Liver (tissue), 9 donors: ENCODE measurements around the gene NOL11. TPM values are rescaled to one million over a fixed set of nuclear protein-coding genes. Genes with fewer than 3 reads are reported as not detected.

ENCODE experiments used
- DNase-seq: peaks from one replicate; pipeline ENCODE4 v3.0.0-alpha.2; 2017; ENCODE audit warnings: low spot score
- H3K27ac ChIP-seq, 2 donors: one replicate each; pipeline ENCODE4 v1.7.0; 2013; ENCODE audit warnings: inconsistent platforms in 2 of 2, low read length in 2 of 2, control low read depth in 1 of 2, low read depth in 1 of 2, mild to moderate bottlenecking in 1 of 2
- H3K27me3 ChIP-seq, 4 donors: one replicate each; pipeline versions ENCODE4 v1.6.1 to v1.7.0; 2013; ENCODE audit warnings: low read length in 3 of 4, inconsistent platforms in 1 of 4, mild to moderate bottlenecking in 1 of 4, moderate library complexity in 1 of 4; ENCODE audit not compliant: control insufficient read depth in 4 of 4, insufficient read depth in 4 of 4
- H3K36me3 ChIP-seq, 4 donors: one replicate each; pipeline versions ENCODE4 v1.6.1 to v1.7.0; 2013; ENCODE audit warnings: low read length in 3 of 4, mild to moderate bottlenecking in 3 of 4, low read depth in 1 of 4, moderate library complexity in 1 of 4; ENCODE audit not compliant: control insufficient read depth in 4 of 4, insufficient read depth in 3 of 4
- H3K4me1 ChIP-seq, 4 donors: one replicate each; pipeline versions ENCODE4 v1.6.1 to v1.7.0; 2013; ENCODE audit warnings: low read length in 3 of 4, mild to moderate bottlenecking in 3 of 4, moderate library complexity in 1 of 4; ENCODE audit not compliant: control insufficient read depth in 4 of 4, insufficient read depth in 4 of 4
- H3K4me3 ChIP-seq, 3 donors: one replicate each; pipeline versions ENCODE4 v1.6.1 to v1.7.0; 2013; ENCODE audit warnings: low read length in 3 of 3, control low read depth in 1 of 3, low read depth in 1 of 3, mild to moderate bottlenecking in 1 of 3
- H3K9ac ChIP-seq, 2 donors: one replicate each; pipeline ENCODE4 v1.7.0; 2013; ENCODE audit warnings: low read length in 2 of 2, mild to moderate bottlenecking in 2 of 2, moderate library complexity in 2 of 2, control low read depth in 1 of 2, low read depth in 1 of 2
- H3K9me3 ChIP-seq, 4 donors: one replicate each; pipeline versions ENCODE4 v1.6.1 to v1.7.0; 2013; ENCODE audit warnings: low read length in 3 of 4; ENCODE audit not compliant: control insufficient read depth in 4 of 4
- ATF3 ChIP-seq: IDR thresholded peaks from 2 replicates; pipeline ENCODE4 v1.6.1; 2016; ENCODE audit warnings: antibody characterized with exemption
- CTCF ChIP-seq: fragments of 150-350 bp; IDR thresholded peaks from 2 replicates; pipeline ENCODE4 v1.5.1; 2017; ENCODE audit warnings: improper control_type of control experiment, low read depth, low read length; ENCODE audit not compliant: missing input control
- EGR1 ChIP-seq, 2 donors: IDR thresholded peaks; 2 replicates each; pipeline ENCODE4 v1.6.1; 2016 to 2018; ENCODE audit warnings: antibody characterized with exemption in 2 of 2, low read depth in 2 of 2
- FOXA1 ChIP-seq: IDR thresholded peaks from 2 replicates; pipeline ENCODE4 v1.6.1; 2016; ENCODE audit warnings: antibody characterized with exemption
- FOXA2 ChIP-seq: IDR thresholded peaks from 2 replicates; pipeline ENCODE4 v1.6.1; 2016; ENCODE audit warnings: antibody characterized with exemption
- GABPA ChIP-seq, 2 donors: IDR thresholded peaks in 1 of 2; conservative IDR thresholded peaks in 1 of 2; 2 replicates each; pipeline ENCODE4 v1.6.1; 2016; ENCODE audit warnings: antibody characterized with exemption in 2 of 2, mild to moderate bottlenecking in 1 of 2, moderate library complexity in 1 of 2
- HNF4A ChIP-seq, 2 donors: conservative IDR thresholded peaks; 2 replicates each; pipeline ENCODE4 v1.6.1; 2016; ENCODE audit warnings: antibody characterized with exemption in 2 of 2, mild to moderate bottlenecking in 2 of 2
- HNF4G ChIP-seq: IDR thresholded peaks from 2 replicates; pipeline ENCODE4 v1.6.1; 2016; ENCODE audit warnings: antibody characterized with exemption
- JUND ChIP-seq, 2 donors: IDR thresholded peaks; 2 replicates each; pipeline ENCODE4 v1.6.1; 2016; ENCODE audit warnings: antibody characterized with exemption in 2 of 2
- MAX ChIP-seq: IDR thresholded peaks from 2 replicates; pipeline ENCODE4 v1.6.1; 2016; ENCODE audit warnings: antibody characterized with exemption
- NR2F2 ChIP-seq: IDR thresholded peaks from 2 replicates; pipeline ENCODE4 v1.6.1; 2016; ENCODE audit warnings: antibody characterized with exemption
- RAD21 ChIP-seq, 2 donors: IDR thresholded peaks; 2 replicates each; pipeline ENCODE4 v1.6.1; 2016; ENCODE audit warnings: antibody characterized with exemption in 2 of 2, mild to moderate bottlenecking in 2 of 2
- REST ChIP-seq: IDR thresholded peaks from 2 replicates; pipeline ENCODE4 v1.6.1; 2016; ENCODE audit warnings: antibody characterized with exemption, mild to moderate bottlenecking
- RXRA ChIP-seq, 2 donors: IDR thresholded peaks; 2 replicates each; pipeline ENCODE4 v1.6.1; 2017 to 2018; ENCODE audit warnings: antibody characterized with exemption in 2 of 2, mild to moderate bottlenecking in 1 of 2
- SP1 ChIP-seq: IDR thresholded peaks from 2 replicates; pipeline ENCODE4 v1.6.1; 2018; ENCODE audit warnings: antibody characterized with exemption, mild to moderate bottlenecking
- TAF1 ChIP-seq: conservative IDR thresholded peaks from 2 replicates; pipeline ENCODE4 v1.6.1; 2016; ENCODE audit warnings: antibody characterized with exemption, mild to moderate bottlenecking
- YY1 ChIP-seq: IDR thresholded peaks from 2 replicates; pipeline ENCODE4 v1.6.1; 2016; ENCODE audit warnings: antibody characterized with exemption, mild to moderate bottlenecking
- ZBTB33 ChIP-seq: IDR thresholded peaks from 2 replicates; pipeline ENCODE4 v1.6.1; 2016; ENCODE audit warnings: antibody characterized with exemption
- WGBS: extraction: QIAGEN DNeasy Blood & Tissue Kit; methylation state at CpG from one replicate; pipeline ENCODE4 v1.1.7; 2013; 5-methylcytosine and 5-hydroxymethylcytosine counted together
- polyA plus RNA-seq, 2 donors: library from polyadenylated mRNA; stranded (reverse) in 1 of 2; unstranded in 1 of 2; fragments of 200-250 nt in 1 of 2; fragments of >200 nt in 1 of 2; fragmentation: Nextera tagmentation in 1 of 2; extraction: Ambion mirVana in 1 of 2; gene quantifications; one replicate each; pipeline versions ENCODE4 v1.2.1 to v1.2.3, GENCODE V29; 2013 to 2015
- total RNA-seq, 2 donors: library from RNA; depleted of rRNA; stranded (reverse); fragments of >200 nt; gene quantifications; one replicate each; pipeline ENCODE4 v1.2.3, GENCODE V29; 2014
- donor health status: healthy.
- donor health status: healthy.
- donor health status: healthy.
- donor health status: healthy.
- donor health status: healthy.

Gene NOL11
- total and polyA plus RNA-seq, 4 donors: 11.8 to 27.2 (median 20.7) TPM

DNA sequence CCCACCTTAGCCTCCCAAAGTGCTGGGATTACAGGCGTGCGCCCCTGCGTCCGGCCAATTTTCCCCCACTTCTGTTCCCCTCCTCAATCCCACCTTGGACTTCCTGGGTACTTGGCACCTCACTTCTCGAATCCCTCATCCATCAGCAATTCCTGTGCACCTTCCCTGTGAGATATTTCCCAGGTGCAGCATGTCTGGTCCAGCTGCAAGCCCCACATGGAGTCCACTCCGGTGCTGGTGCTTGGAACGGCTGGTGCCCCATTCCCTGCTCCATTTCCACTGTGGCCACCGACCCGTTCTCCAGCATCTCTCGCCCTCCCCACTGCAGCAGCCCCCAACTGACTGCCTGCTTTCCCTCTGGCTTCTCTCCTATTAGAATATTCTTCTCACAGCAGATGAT lies 35.3 kb downstream of the NOL11 start:
- Histone ChIP-seq H3K27me3 (no peaks in the 10 kb centered on the region), H3K4me1 (no peaks in the 10 kb centered on the region), H3K4me3 (no peak overlapping the region), H3K9ac (no peak overlapping the region), H3K27ac (no peak overlapping the region), H3K36me3 (peaks cover 4 to 19% (median 7%) of the 10 kb centered on the region in 4 donors), H3K9me3 (no peaks in the 10 kb centered on the region)
- no peak for DNase-seq
- 99% methylated on average over 10 of the region's 10 CpGs for WGBS
- TF ChIP-seq RXRA (IDR thresholded peaks at IDR 0.05): no peak
- TF ChIP-seq NR2F2: no peak
- no peak for TF ChIP-seq CTCF
- TF ChIP-seq FOXA1: no peak
- TF ChIP-seq SP1: no peak
- no peak for TF ChIP-seq ATF3
- no peak for TF ChIP-seq ZBTB33
- no peak for TF ChIP-seq JUND (IDR thresholded peaks at IDR 0.05)
- TF ChIP-seq MAX: no peak
- TF ChIP-seq HNF4G: no peak
- no peak for TF ChIP-seq REST
- TF ChIP-seq EGR1 (IDR thresholded peaks at IDR 0.05; ENCODE audit: low read depth in 2 of 2): no peak
- no peak for TF ChIP-seq GABPA (IDR thresholded peaks at IDR 0.05 in 1 of 2, conservative IDR thresholded peaks at IDR 0.05 in 1 of 2)
- no peak for TF ChIP-seq TAF1
- TF ChIP-seq HNF4A (conservative IDR thresholded peaks at IDR 0.05): no peak
- TF ChIP-seq RAD21 (IDR thresholded peaks at IDR 0.05): no peak
- no peak for TF ChIP-seq YY1
- no peak for TF ChIP-seq FOXA2
